HUES64 (cell line): ENCODE data around the gene GEMIN2.
A peak's percentile ranks its signal among the peaks of the same experiment; 100 is the strongest.
"Not testable (repeated sequence)": the region's sequence is repeated elsewhere in the genome, so short reads cannot be mapped to it uniquely, and the experiment has no call there.

ENCODE experiments used
- H3K27ac ChIP-seq: 2 replicates; pipeline ENCODE4 v1.7.0; 2013; ENCODE audit warnings: low read depth, low read length, inconsistent platforms
- H3K27me3 ChIP-seq: 2 replicates; pipeline ENCODE4 v1.6.1; 2013; ENCODE audit warnings: mild to moderate bottlenecking, low read length; ENCODE audit not compliant: insufficient read depth
- H3K36me3 ChIP-seq: 2 replicates; pipeline ENCODE4 v1.6.1; 2013; ENCODE audit warnings: mild to moderate bottlenecking, low read length; ENCODE audit not compliant: insufficient read depth
- H3K4me1 ChIP-seq: 2 replicates; pipeline ENCODE4 v1.6.1; 2013; ENCODE audit warnings: mild to moderate bottlenecking, low read length, moderate library complexity; ENCODE audit not compliant: insufficient read depth
- H3K4me3 ChIP-seq: 2 replicates; pipeline ENCODE4 v1.5.1; 2013; ENCODE audit warnings: mild to moderate bottlenecking, low read length, moderate library complexity
- H3K9ac ChIP-seq: 2 replicates; pipeline ENCODE4 v1.6.1; 2013; ENCODE audit warnings: mild to moderate bottlenecking, low read depth, low read length
- H3K9me3 ChIP-seq: 2 replicates; pipeline ENCODE4 v1.6.1; 2013; ENCODE audit warnings: low read depth, low read length; ENCODE audit not compliant: insufficient read depth
- WGBS: fragments of 150-250, 120-280 bp; methylation state at CpG from one replicate; pipeline ENCODE4 v1.1.7; 2013; ENCODE audit warnings: missing lambda C conversion rate; 5-methylcytosine and 5-hydroxymethylcytosine counted together

The GEMIN2 gene

GRCh38 chr14:39167797-39168320, 53.7 kb downstream of the GEMIN2 start:
- not testable (repeated sequence) for H3K27me3 ChIP-seq, H3K9me3 ChIP-seq, H3K36me3 ChIP-seq, H3K9ac ChIP-seq, H3K27ac ChIP-seq
- 0 out of 2 replicates have a peak overlapping the region, but pooled peaks have one; percentile 96 for H3K4me3 ChIP-seq
- 93% methylated on average over 9 of the region's 10 CpGs for WGBS
- H3K4me1 ChIP-seq = peaks cover 17% of the 10 kb centered on the region

GRCh38 chr14:39168591-39168990, 54.5 kb downstream of the GEMIN2 start:
- peaks cover 17% of the 10 kb centered on the region for H3K4me1 ChIP-seq
- 0 out of 2 replicates have a peak overlapping the region, but pooled peaks have one; percentile 90 for H3K9ac ChIP-seq
- peaks cover 10% of the 10 kb centered on the region; the same call in 1 of the 2 replicates for H3K36me3 ChIP-seq
- no peak overlapping the region for H3K27ac ChIP-seq
- no peaks in the 10 kb centered on the region for H3K27me3 ChIP-seq
- H3K4me3 ChIP-seq = peak overlapping the region; percentile 96; the same call in 1 of the 2 replicates
- H3K9me3 ChIP-seq = no peaks in the 10 kb centered on the region
- WGBS = 90% methylated on average over 4 of the region's 4 CpGs

GRCh38 chr14:39169541-39169900, 55.4 kb downstream of the GEMIN2 start:
- 4% methylated on average over 7 of the region's 7 CpGs for WGBS
- Histone ChIP-seq H3K27ac (peak overlapping the region; percentile 92; the same call in 1 of the 2 replicates), H3K9ac (peak overlapping the region; percentile 90), H3K4me3 (peak overlapping the region; percentile 96), H3K9me3 (no peaks in the 10 kb centered on the region), H3K36me3 (peaks cover 10% of the 10 kb centered on the region; the same call in 1 of the 2 replicates), H3K27me3 (no peaks in the 10 kb centered on the region), H3K4me1 (peaks cover 20% of the 10 kb centered on the region)

GRCh38 chr14:39173198-39173597, 59.1 kb downstream of the GEMIN2 start:
- peaks cover 30% of the 10 kb centered on the region for H3K4me1 ChIP-seq
- H3K27me3 ChIP-seq = no peaks in the 10 kb centered on the region
- H3K9me3 ChIP-seq = no peaks in the 10 kb centered on the region
- H3K36me3 ChIP-seq = peaks cover 25% of the 10 kb centered on the region
- no peak overlapping the region for H3K27ac ChIP-seq
- no peak overlapping the region for H3K4me3 ChIP-seq
- H3K9ac ChIP-seq = no peak overlapping the region
- 93% methylated on average over 3 of the region's 3 CpGs for WGBS

- Histone ChIP-seq H3K27ac (peak within 1 kb of the TSS; percentile 92), H3K4me1 (peaks cover 18% of the 10 kb centered on the region), H3K9me3 (no peaks in the 10 kb centered on the region), H3K27me3 (no peaks in the 10 kb centered on the region), H3K9ac (peak within 1 kb of the TSS; percentile 99), H3K4me3 (peak within 1 kb of the TSS; percentile 86), H3K36me3 (peaks cover 41% of the 10 kb centered on the region)
- WGBS = 9% methylated on average over 51 of the region's 56 CpGs
Measured at GRCh38 chr14:39174560-39175444, 60.7 kb downstream of the GEMIN2 start, which contains the start of gene PNN. TSS of gene PNN (plus strand) at chr14:39175254. CDS start at chr14:39175280, 26 bp downstream.

- peak overlapping the region; percentile 86 for H3K4me3 ChIP-seq
- under 1% methylated on average over 35 of the region's 36 CpGs for WGBS
- H3K36me3 ChIP-seq = peaks cover 49% of the 10 kb centered on the region
- no peaks in the 10 kb centered on the region for H3K9me3 ChIP-seq
- H3K27ac ChIP-seq = peak overlapping the region; percentile 92
- no peaks in the 10 kb centered on the region for H3K27me3 ChIP-seq
- peak overlapping the region; percentile 99 for H3K9ac ChIP-seq
- peaks cover 18% of the 10 kb centered on the region for H3K4me1 ChIP-seq
Measured at GRCh38 chr14:39175445-39176262, 61.5 kb downstream of the GEMIN2 start.

- Histone ChIP-seq H3K4me1 (peaks cover 13% of the 10 kb centered on the region; the same call in 1 of the 2 replicates), H3K9me3 (no peaks in the 10 kb centered on the region), H3K9ac (peak overlapping the region; percentile 99), H3K4me3 (peak overlapping the region; percentile 86), H3K27ac (peak overlapping the region; percentile 92), H3K36me3 (peaks cover 58% of the 10 kb centered on the region), H3K27me3 (no peaks in the 10 kb centered on the region)
- WGBS = 86% methylated on average over 4 of the region's 5 CpGs
Measured at GRCh38 chr14:39176263-39177167, 62.4 kb downstream of the GEMIN2 start.

GRCh38 chr14:39177168-39177545, 63.0 kb downstream of the GEMIN2 start:
- H3K27ac ChIP-seq = no peak overlapping the region
- H3K9ac ChIP-seq = 0 out of 2 replicates have a peak overlapping the region, but pooled peaks have one; percentile 99
- no peaks in the 10 kb centered on the region for H3K27me3 ChIP-seq
- peaks cover 13% of the 10 kb centered on the region; the same call in 1 of the 2 replicates for H3K4me1 ChIP-seq
- 95% methylated on average over 6 of the region's 9 CpGs for whole genome bisulfite sequencing
- no peaks in the 10 kb centered on the region for H3K9me3 ChIP-seq
- peaks cover 64% of the 10 kb centered on the region for H3K36me3 ChIP-seq
- peak overlapping the region; percentile 86 for H3K4me3 ChIP-seq

GRCh38 chr14:39179042-39179441, 64.9 kb downstream of the GEMIN2 start:
- Histone ChIP-seq H3K36me3 (peaks cover 83% of the 10 kb centered on the region), H3K27me3 (no peaks in the 10 kb centered on the region), H3K9me3 (no peaks in the 10 kb centered on the region), H3K27ac (no peak overlapping the region), H3K9ac (no peak overlapping the region), H3K4me1 (peaks cover 12% of the 10 kb centered on the region; the same call in 1 of the 2 replicates), H3K4me3 (no peak overlapping the region)
- 98% methylated on average over 6 of the region's 6 CpGs for WGBS

GRCh38 chr14:39180553-39180952, 66.4 kb downstream of the GEMIN2 start:
- Histone ChIP-seq H3K27me3 (no peaks in the 10 kb centered on the region), H3K9me3 (no peaks in the 10 kb centered on the region), H3K4me1 (peaks cover 10% of the 10 kb centered on the region; the same call in 1 of the 2 replicates), H3K9ac (no peak overlapping the region), H3K4me3 (no peak overlapping the region), H3K27ac (no peak overlapping the region), H3K36me3 (peaks cover 96% of the 10 kb centered on the region)
- WGBS = 94% methylated on average over 5 of the region's 5 CpGs
